Measurements from ENCODE around the gene ABCE1.
"Not testable (repeated sequence)": the region's sequence is repeated elsewhere in the genome, so short reads cannot be mapped to it uniquely, and the experiment has no call there.

Gene ABCE1

DNA sequence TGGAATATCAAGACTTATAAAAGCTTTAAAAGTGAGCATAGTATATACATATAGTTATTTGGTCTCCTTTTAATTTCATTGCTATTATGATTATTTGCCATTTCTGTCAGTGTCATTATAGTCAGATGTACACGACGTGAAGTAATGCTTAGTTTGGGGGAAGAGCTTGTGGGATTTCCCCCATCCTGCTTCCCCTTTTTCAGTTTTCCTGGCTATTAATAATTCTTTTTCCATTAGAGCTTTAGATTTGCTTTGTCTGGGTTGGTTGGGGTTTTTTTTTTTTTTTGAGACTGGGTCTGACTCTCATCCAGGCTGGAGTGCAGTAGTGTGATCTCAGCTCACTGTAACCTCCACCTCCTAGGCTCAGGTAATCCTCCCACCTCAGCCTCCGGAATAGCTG, 5.4 kb downstream of the ABCE1 start:
- no peak for DNase-seq (ENCODE audit: low read depth)

DNA sequence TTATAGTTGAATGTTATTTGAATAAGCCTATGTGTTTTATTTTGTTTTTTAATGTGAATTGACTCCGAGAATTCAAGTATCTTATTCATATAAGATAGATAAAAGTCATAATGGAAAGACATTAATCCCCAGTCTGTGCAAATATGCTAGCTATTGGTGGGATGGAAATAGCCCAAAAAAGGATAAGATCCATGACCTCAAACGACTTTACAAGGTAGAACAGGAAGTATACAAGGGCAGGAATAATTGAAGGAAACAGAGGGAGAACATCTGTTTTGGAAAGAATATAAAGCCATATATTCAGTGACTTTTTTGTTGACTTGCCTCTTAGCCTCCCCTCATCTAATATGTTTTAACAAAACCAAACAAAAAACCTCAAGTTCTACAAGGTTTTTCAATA, 9.0 kb downstream of the ABCE1 start:
- no peak for DNase-seq (ENCODE audit: low read depth)

DNA sequence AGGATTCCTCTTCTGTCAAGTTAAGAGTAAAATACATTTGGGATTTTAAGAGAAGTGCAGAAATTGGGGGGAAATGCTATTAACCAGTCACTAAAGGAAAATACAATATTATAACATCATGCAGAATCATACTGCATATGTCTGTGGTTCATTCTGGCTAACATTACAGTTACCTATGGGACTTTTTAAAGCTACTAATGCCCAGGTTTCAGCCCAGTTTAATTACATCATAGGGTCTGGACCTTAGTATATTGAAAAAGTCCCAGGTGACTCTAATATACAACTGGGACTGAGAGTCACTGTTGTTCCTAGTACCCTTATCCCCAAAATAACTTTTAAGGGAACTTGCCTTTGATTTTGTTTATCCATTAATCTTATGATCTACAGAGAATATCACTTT, 10.0 kb downstream of the ABCE1 start:
- DNase-seq (ENCODE audit: low read depth), result no peak

DNA sequence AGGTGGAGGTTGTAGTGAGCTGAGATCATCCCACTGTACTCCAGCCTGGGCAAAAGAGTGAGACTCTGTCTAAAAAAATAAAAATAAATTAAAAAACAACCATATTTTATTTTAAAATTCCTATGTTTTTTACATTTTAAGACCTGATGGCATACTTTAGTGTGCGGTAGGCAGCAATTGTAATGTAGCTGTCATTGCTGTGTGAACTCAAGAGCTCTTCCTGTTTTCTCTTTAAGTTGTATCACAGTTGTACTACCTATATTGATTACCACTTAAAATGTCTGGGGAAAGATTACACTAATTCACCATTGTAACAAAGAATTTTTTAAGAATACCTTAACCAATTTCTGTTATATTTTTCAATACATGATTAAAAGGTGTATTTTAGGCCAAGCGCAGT, 27.3 kb downstream of the ABCE1 start:
- no peak for DNase-seq (ENCODE audit: low read depth)

DNA sequence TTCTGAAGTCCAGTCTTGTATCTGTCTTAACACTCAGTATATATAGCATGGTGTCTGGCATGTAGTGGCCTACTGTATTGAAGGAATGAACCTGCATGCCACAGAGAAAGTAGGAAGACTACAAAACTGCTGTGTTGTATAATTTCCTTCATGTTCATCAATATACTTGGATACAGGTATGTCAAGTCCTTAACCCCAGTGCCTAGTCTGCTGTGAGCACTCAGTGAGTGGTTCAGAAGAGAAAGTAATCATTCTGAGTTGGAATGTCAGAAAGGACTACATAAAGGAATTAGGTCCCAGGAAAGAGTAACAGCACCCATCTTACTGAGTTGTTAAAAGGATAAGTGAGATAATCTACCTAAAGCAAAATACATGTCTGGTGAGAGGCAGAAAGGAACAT, 32.0 kb downstream of the ABCE1 start:
- no peak for DNase-seq (ENCODE audit: low read depth)

DNA sequence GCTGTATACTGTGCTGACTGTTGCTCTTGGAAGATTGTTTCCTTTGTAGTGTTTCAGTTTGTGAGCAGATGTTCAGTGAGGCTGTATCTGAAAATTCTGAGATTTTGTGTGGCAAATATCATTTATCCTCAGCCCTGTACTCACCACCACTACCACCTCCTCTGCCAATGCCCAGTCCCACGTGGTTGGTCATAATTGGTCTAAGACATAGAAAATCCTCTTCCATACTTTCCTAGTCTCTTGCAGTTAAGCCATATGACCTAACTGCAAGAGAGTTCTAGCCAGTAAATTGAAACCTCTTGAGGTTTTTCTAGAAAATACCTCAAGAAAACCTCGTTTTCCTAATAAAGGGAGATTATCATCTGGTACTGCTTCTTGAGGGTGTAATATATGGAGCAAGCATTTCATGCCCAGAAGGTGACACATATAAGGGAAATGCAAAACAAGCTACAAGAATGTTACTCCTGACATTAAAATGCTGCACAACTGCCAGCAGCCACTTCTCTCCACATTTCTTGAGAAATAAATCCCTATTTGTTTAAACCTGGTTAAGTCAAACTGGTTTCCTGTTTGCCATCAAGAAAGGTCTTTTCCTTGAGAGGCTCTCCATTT, 32.8 kb downstream of the ABCE1 start:
- DNase-seq (ENCODE audit: low read depth), result no peak

DNA sequence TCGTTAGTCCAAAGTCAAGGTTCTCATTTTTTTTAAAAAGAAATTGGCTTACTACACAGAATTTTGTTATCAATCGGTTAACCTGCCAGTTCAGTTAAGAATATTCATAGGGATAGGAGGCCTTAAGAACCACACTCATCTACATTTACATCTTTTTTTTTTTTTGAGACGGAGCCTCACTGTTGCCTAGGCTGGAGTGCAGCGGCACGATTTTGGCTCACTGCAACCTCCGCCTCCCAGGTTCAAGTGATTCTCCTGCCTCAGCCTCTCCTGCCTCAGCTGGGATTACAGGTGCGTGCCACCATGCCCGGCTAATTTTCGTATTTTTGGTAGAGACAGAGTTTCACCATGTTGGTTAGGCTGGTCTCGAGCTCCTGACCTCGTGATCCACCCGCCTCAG, 33.7 kb downstream of the ABCE1 start:
- DNase-seq (ENCODE audit: low read depth), result no peak

DNA sequence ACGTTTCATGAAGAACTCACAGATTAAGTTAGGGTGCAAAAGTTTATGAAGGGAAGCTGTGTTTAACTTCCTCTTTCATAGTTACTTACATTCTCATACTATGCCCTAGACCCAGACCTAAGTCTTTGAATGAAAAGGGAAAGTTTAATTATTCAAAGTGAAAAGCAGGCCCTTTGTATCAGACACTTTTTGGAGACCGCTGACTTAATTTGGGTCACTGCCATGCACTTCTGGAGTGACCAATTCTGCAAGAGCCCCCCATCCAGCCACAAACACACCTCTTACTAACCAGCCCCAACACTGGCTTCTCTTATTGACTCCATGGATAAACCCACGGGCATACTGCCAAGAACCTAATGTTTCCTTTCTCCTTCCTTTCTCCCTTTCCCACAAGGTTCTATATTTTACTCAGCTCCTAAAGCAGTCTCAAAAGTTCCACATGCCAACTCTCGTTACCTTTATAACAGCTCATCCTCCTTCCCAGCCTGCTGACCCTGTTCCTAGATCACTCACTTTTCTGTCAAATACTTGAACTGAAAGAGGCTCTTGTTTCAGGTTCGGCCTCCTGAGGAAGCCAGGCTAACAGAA, 34.5 kb downstream of the ABCE1 start:
- no peak for DNase-seq (ENCODE audit: low read depth)

DNA sequence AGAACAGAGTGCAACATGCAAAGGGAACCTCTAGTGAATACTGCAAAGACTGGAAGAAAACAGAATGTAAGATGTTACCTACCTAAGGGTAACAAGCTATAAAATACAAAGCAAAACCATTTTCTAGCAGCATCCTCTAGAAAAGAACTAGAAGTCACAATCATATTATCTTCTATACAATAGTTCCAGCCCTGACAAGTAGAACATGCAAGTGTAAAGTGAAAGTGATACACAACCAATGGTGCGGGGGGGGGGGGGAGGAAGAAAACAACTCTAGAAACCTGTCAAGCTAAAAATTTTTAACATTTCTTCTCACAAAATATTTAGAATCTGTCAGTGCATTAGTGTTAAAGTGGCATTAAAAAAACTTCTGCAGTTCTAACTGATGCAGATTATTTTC, 38.1 kb downstream of the ABCE1 start:
- DNase-seq (ENCODE audit: low read depth), result not testable (repeated sequence)

DNA sequence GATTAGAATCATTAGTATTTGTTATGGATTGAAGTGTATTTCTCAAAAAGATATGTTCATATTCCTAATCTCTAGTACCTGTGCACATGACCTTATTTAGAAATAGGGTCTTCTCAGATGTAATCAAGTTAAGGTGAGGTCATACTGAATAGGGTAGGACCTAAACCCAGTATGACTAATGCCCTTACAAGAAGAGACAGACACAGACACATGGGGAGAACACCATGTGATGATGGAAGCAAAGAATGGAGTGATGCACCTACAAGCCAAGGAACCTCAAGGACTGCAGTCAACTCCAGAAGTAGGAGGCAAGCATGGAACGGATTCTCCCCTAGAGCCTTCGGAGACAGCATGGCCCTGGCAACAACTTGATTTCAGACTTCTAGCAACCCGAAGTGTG, 50.9 kb downstream of the ABCE1 start:
- DNase-seq (ENCODE audit: low read depth), result no peak

DNA sequence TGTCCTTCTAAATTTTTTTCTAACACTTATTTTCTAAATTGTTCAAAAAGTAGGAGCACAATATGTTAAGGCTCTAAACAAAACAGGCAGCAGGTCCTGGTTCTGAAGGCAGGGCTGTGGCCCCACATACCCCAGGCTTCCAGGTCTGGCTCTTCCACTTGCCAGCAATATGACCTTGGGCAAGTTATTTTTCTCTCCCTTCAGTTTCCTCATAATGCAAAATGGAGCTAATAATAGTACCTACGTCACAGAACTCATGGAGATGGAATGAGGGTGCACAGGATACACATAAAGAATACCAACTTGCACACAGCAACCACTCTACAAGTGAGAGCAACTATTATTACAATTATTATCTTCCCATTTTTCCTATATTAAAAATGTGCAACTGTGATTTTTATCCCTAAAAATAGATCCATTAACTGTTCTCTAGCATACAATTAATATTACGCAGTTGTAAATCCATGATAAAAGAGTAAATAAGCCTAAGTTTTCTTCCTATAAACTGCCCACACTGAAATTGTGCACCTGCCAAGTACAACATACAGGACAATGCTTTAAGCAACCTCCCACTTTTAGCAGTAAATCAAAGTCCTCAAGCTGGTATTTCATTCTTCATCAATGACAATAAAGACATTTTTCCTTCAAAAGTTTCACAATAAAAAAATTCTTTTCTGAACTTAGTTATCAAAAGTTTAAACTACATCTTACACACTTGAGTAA, 55.2 kb downstream of the ABCE1 start:
- no peak for DNase-seq (ENCODE audit: low read depth)

DNA sequence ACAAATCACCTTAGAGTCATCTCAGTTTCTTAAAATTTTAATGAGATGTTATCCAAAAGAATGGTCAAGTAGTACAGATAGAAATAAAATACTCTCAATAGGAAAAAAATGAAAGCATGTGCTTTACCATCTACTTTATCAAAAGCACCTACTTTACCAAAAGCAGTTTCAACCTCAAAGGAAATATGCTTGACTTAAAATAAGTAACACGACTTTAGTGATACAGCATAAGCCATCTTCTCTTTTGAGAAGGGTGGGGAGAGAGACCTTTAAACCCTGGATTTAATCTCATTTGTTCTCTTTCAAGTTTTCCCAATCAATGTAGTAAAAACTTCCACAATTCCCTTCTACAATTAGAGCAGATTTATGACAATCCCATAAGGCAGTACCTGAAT, 55.8 kb downstream of the ABCE1 start:
- DNase-seq (ENCODE audit: low read depth), result no peak

DNA sequence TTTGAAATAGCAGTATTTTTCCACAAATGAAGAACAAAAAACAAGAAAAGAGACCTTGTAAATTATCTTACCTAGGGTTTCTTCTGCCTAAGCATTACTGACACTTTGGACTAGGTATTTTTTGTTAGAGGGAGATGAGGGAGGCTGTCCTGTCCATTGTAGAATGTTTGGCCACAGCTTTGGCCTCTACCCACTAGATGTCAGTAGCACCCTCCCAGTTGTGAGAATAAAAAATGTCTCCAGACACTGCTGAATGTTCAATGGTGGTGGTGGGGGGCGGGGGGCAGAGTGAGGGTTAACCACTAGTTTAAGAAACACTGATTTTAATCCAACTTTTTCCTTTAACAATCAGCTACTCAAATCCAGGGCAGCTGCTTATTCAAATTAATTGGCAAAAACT, 56.5 kb downstream of the ABCE1 start:
- DNase-seq (ENCODE audit: low read depth), result no peak

DNA sequence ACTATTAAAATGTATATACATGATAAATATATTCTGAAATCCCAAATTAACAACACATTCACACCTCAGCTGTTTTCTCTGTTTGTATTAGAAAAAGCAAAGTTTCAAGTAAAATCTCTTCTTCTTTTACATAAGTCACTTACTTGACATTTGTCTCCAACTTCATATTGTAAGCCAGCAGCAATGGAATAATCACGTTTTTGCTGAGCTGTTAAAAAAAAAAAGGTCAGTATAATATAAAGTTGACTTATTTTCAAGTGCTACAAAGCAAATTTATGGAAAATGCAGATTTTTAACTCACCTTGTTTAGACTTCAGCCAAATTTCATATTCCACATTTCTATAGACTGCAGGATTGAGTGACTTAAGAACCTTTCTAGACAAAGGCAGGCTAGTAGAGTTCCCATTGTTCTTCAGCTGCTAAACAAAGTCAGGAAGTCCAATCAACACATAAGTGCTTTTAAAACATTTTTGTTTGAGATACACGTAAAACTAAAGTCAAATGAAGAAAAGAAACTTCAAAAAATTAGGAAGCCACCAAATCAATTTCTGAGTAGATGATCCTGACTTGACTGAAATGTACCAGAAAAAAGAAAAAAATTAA, 57.3 kb downstream of the ABCE1 start:
- DNase-seq (ENCODE audit: low read depth), result no peak

DNA sequence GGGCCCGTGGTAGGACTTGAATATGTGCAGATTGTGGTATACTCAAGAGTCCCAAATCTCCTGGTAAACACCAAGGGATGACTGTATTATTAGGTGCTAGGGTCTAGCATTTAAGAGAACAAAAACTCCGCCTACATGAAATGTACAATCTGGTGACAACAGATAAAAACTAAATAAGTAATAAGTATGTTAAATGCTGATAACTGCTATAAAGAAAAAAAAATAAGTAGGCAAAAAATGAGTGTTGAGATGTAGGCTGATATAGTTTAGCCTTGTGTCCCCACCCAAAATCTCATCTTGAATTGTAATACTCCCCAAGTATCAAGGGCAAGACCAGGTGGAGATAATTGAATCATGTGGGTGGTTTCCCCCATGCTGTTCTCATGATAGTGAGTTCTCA, 58.9 kb downstream of the ABCE1 start:
- no peak for DNase-seq (ENCODE audit: low read depth)

DNA sequence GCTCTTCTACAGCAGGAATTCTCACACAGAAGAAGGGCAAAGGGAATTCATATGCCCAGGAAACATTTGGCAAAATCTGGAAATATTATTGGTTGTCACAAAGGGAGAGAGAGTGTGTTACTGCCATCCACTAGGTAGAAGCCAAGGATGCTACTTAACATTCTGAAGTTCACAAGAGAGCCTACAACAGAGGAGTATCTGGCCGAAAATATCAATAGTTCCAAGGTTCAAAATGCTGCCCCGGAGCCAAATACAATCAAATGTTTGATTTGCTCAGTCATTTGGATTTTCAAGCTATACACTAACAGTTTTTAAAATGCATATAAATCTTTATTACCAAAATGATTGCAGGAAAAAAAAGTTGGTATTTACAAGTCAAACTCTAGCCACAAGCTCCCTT, 63.4 kb downstream of the ABCE1 start:
- DNase-seq (ENCODE audit: low read depth), result no peak

DNA sequence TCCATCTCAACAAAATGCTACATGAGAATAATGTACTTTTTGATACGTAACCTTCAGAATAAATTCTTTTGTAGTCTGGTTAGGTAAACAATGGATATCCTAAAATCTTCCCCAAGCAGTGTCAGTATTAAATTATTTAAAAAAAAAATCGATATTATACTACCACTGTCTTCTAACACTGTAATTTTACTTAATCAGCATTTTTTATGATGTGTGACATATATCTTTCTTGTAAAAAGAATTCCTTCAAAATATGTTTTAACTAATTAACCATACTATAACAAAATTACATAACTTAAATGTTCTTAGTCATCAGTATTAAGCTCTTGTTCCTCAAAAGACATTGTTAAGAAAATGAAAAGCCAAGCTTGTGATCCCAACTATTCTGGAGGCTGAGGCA, 69.8 kb downstream of the ABCE1 start:
- DNase-seq (ENCODE audit: low read depth), result no peak

DNA sequence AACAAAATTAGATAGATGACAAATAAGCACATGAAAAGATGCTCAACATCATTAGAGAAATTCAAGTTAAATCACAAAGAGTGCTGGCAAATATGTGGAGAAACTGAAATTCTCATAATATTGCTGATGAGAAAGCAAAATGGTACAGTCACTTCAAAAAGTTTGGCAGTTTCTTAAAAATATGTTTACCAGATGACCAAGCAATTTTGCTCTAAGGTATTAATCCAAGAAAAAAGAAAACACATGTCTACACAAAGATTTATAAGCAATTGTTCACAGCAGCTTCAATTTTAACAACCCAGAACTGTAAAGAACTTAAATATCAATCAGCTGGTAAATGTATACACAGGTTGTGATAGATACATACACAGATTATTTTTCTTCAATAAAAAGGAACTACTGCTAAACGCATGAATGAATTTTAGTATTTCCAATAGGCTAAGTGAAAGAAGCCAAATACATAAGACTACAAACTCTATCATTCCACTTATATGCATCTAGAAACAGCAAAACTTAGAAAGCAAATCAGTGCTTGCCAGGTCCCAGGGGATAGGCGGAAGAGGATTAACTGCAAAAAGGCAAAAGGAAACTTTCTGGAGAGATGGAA, 70.6 kb downstream of the ABCE1 start:
- DNase-seq (ENCODE audit: low read depth), result no peak

DNA sequence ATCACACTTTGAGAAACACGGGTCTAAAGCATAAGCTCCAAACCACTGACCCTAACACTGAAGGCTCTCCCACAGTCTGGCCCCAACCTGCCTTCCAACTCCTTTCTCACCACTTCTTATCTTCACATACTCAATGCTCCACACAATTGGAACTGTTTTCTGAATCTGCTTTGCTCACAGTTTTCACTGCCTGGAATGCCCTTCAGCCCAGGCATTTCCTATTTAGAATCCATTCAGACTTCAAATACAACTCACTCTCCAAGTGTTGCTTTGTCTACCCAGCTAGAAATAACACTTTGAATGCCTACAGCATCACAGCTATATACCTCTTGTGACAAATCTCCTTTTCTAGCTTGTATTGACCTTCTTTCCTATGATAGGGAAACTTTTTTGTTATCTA, 72.1 kb downstream of the ABCE1 start:
- DNase-seq (ENCODE audit: low read depth), result no peak

DNA sequence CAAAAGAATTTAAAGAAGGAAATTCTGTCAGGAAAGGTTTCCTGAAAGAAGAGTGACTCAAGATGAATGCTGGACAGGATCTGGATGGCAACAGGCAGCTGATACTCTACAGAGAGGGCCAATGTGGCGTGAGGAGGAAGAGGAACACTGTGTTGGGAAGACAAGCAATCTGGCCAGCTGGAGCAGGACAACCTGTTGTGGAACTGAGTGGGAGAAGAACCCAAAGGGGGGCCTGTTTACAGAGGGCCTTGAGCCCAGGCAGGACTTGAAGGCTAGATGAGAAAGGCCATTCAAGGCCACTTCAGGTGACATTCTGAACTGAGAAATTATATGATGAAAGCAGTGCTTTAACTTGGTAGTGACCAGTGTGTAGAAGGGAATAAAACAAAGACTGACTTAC, 73.8 kb downstream of the ABCE1 start:
- no peak for DNase-seq (ENCODE audit: low read depth)

DNA sequence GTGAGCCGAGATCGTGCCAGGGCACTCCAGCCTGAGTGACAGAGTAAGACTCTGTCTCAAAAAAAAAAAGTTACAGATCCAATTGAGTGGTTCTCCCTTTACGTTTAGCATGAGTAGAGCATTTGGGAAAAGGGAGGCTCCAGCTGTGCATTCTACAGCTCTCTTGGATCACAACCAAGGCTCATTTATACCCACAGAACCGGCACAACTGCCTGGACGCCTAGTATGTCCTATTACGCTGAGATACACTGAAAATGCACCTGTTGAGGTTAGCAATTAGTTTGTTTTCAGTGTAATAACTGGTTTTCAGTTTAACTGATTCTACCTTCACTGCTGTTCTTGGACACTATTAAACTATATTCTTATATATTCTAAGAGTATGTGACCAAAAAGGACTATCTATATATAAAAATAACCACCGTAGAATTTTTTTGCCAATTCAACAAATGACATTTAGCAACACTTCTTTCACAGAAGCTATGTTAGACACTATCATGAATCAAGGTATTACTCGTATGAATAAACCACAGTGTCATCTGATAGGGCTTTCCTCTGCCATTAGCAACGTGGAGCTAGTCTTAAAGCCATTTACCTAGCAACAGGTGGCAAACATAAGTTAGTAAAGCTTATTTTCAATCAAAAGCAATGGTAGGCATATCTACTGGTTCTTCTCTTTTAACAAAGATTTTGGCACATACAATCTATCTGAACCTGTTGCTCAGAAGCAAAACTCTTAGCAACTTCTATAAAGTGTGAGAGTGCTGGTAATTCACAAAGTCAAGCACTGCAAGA, 78.7 kb downstream of the ABCE1 start:
- DNase-seq (ENCODE audit: low read depth), result no peak

DNA sequence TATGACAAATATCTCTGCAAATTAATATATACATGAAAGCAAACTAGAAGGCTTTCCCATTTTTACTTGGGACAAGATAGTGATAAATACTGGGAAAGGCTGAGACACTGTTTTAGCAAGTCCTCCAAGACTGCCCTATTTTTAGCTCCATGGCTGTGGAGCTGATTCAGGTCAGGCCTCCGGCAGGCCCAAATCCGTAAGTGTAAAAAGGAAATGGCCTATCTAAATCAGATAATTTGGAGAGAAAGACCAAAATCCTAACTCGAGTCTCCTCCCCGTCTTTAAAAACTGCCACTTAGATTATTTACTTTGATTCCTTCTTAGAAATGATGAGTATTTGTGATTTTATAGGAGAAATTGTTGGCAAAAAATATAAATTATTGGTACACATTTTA, 79.4 kb downstream of the ABCE1 start:
- no peak for DNase-seq (ENCODE audit: low read depth)
